ENCODE measurements around the gene CXCL12. TPM values are rescaled to one million over a fixed set of nuclear protein-coding genes. Genes with fewer than 3 reads are reported as not detected.

Gene CXCL12
- total and polyA plus RNA-seq, 2 of the 13 experiments (the other 11 are each of a cell fraction or from before 2014, with no cell fraction given) = not detected

DNA sequence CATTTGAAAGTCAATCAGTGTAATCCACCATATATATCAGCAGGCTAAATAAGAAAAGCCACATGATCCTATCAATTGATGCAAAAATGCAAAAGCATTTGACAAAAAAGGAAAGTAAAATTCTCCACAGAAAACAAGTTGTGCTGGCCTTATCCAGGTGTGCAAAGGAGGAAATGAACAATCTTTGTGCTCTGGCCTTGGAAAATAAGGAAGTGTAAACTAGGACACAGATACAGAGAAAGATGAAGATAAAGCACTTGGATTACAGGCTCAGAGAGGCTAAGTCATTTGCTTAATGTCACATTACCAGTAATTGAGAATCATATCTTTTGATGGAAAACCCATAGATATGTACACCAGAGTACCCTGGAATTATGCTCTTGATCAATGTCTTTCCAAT is 54.5 kb downstream of the CXCL12 start:
- Histone ChIP-seq H3K27me3 (ENCODE audit: control insufficient read depth in 1 of 2, insufficient read depth in 2 of 2, low read length in 2 of 2) (peaks cover 0 to 2% of the 10 kb centered on the region in 2 experiments; a peak in 1 of 5 replicates), H3K4me2 (ENCODE audit: low read depth, low read length) (no peak overlapping the region), H3K9ac (ENCODE audit: insufficient read depth, low read depth, low read length) (no peak overlapping the region), H3K79me2 (ENCODE audit: insufficient read depth, low read length) (no peaks in the 10 kb centered on the region), H2AFZ (ENCODE audit: low read length) (no peak overlapping the region), H3K36me3 (replicated peaks in 1 of 2; ENCODE audit: control insufficient read depth in 1 of 2, insufficient read depth in 2 of 2, low read length in 2 of 2) (no peaks in the 10 kb centered on the region), H3K4me1 (ENCODE audit: insufficient read depth, low read length) (peaks cover 4% of the 10 kb centered on the region), H4K20me1 (ENCODE audit: insufficient read depth, low read length) (no peaks in the 10 kb centered on the region), H3K9me3 (ENCODE audit: low read length) (no peaks in the 10 kb centered on the region), H3K4me3 (replicated peaks in 1 of 3; ENCODE audit: insufficient read depth in 1 of 3, low read depth in 2 of 3, low read length in 3 of 3) (no peak overlapping the region), H3K27ac (ENCODE audit: extremely low read length, insufficient read depth, low read length) (no peak overlapping the region)
- intact Hi-C loops (cut with micrococcal nuclease; ENCODE audit: unreplicated experiment) = no loop called here
- DNase-seq (ENCODE audit: low spot score) (no peak), ATAC-seq (no peak), FAIRE-seq (no peak)
- in situ Hi-C loops (cut with HindIII; ENCODE audit: extremely low pct_ligation_motif_present, low pct_unique_long_range_greater_than_20kb) = no loop called here
- ChIA-PET POLR2A (no interaction called here), CTCF (ENCODE audit: low intra/inter-chr PET ratio, low total read pairs) (no interaction called here)
- no peak for TF ChIP-seq KMT2A (CRISPR knock-in tag; IDR thresholded peaks at IDR 0.05)
- TF ChIP-seq NR3C1 (CRISPR knock-in tag; IDR thresholded peaks at IDR 0.05) = no peak
- BruUV-seq (replicated peaks) = no TSS peak

DNA sequence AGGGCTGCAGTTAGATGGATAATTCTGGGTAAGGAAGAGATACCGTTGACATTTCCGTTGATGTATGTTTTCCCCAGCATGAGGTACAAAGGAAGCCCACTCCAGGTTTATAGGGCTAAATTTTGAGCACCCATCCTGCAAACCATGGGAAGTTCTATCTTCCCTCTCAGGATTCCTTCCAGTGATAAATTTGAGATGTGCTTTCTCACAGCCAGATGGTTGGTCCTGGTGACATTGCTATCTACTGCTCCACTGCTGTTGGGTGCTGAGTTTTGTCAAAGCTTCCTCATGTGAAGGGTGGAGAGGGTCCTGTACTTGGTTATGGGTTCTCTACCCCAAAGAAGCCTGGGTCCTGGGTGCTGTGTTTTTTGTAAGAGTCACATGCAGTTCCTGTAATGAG is 57.4 kb downstream of the CXCL12 start:
- FAIRE-seq (no peak), DNase-seq (ENCODE audit: low spot score) (no peak)
- CTCF ChIA-PET (ENCODE audit: low intra/inter-chr PET ratio, low total read pairs) = no interaction called here

More for the DNA sequence above, 57.4 kb downstream of the CXCL12 start:
- Histone ChIP-seq H3K4me1 (ENCODE audit: insufficient read depth, low read length) (peaks cover 16% of the 10 kb centered on the region), H3K4me2 (ENCODE audit: low read depth, low read length) (no peak overlapping the region), H3K27me3 (ENCODE audit: control insufficient read depth in 1 of 2, insufficient read depth in 2 of 2, low read length in 2 of 2) (peaks cover 0 to 2% of the 10 kb centered on the region in 2 experiments; a peak in 1 of 5 replicates), H3K4me3 (replicated peaks in 1 of 3; ENCODE audit: insufficient read depth in 1 of 3, low read depth in 2 of 3, low read length in 3 of 3) (no peak overlapping the region), H3K36me3 (replicated peaks in 1 of 2; ENCODE audit: control insufficient read depth in 1 of 2, insufficient read depth in 2 of 2, low read length in 2 of 2) (no peaks in the 10 kb centered on the region), H2AFZ (ENCODE audit: low read length) (no peak overlapping the region), H4K20me1 (ENCODE audit: insufficient read depth, low read length) (no peaks in the 10 kb centered on the region), H3K9me3 (ENCODE audit: low read length) (no peaks in the 10 kb centered on the region), H3K9ac (ENCODE audit: insufficient read depth, low read depth, low read length) (no peak overlapping the region), H3K79me2 (ENCODE audit: insufficient read depth, low read length) (no peaks in the 10 kb centered on the region), H3K27ac (ENCODE audit: extremely low read length, insufficient read depth, low read length) (no peak overlapping the region)
- POLR2A ChIA-PET = no interaction called here
- no TSS peak for BruUV-seq (replicated peaks)
- intact Hi-C loops (cut with micrococcal nuclease; ENCODE audit: unreplicated experiment) (no loop called here), in situ Hi-C loops (cut with HindIII; ENCODE audit: extremely low pct_ligation_motif_present, low pct_unique_long_range_greater_than_20kb) (no loop called here)
- 56% methylated on average over 2 of the region's 2 CpGs for WGBS (ENCODE audit: low lambda C conversion rate)
- no peak for ATAC-seq
- TF ChIP-seq CENPT (CRISPR knock-in tag; IDR thresholded peaks at IDR 0.05; ENCODE audit: low read depth) (no peak), ZNF780A (CRISPR knock-in tag; IDR thresholded peaks at IDR 0.05) (no peak), ARNT2 (CRISPR knock-in tag; IDR thresholded peaks at IDR 0.05; ENCODE audit: low read depth) (no peak), MAFK (conservative IDR thresholded peaks at IDR 0.05 in 1 of 2, IDR thresholded peaks at IDR 0.05 in 1 of 2; ENCODE audit: low read length in 2 of 2) (no peak), ZNF317 (CRISPR knock-in tag; IDR thresholded peaks at IDR 0.05) (no peak)
- TF ChIP-seq, protein P1, sequence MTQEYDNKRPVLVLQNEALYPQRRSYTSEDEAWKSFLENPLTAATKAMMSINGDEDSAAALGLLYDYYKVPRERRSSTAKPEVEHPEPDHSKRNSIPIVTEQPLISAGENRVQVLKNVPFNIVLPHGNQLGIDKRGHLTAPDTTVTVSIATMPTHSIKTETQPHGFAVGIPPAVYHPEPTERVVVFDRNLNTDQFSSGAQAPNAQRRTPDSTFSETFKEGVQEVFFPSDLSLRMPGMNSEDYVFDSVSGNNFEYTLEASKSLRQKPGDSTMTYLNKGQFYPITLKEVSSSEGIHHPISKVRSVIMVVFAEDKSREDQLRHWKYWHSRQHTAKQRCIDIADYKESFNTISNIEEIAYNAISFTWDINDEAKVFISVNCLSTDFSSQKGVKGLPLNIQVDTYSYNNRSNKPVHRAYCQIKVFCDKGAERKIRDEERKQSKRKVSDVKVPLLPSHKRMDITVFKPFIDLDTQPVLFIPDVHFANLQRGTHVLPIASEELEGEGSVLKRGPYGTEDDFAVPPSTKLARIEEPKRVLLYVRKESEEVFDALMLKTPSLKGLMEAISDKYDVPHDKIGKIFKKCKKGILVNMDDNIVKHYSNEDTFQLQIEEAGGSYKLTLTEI (CRISPR knock-in tag; conservative IDR thresholded peaks at IDR 0.05) = no peak
- TF ChIP-seq, protein P2, sequence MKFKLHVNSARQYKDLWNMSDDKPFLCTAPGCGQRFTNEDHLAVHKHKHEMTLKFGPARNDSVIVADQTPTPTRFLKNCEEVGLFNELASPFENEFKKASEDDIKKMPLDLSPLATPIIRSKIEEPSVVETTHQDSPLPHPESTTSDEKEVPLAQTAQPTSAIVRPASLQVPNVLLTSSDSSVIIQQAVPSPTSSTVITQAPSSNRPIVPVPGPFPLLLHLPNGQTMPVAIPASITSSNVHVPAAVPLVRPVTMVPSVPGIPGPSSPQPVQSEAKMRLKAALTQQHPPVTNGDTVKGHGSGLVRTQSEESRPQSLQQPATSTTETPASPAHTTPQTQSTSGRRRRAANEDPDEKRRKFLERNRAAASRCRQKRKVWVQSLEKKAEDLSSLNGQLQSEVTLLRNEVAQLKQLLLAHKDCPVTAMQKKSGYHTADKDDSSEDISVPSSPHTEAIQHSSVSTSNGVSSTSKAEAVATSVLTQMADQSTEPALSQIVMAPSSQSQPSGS (CRISPR knock-in tag; IDR thresholded peaks at IDR 0.05) = no peak

All from HepG2 (cell line).